DND-41 (cell line): ENCODE measurements around the gene ZNF845.
"Not testable (repeated sequence)": the region's sequence is repeated elsewhere in the genome, so short reads cannot be mapped to it uniquely, and the experiment has no call there.

Experiments used
- CTCF ChIP-seq: IDR thresholded peaks from 2 replicates; pipeline ENCODE4 v1.5.1; 2012; ENCODE audit warnings: borderline replicate concordance, low read length, moderate library complexity, mild to moderate bottlenecking; ENCODE audit not compliant: poor library complexity, severe bottlenecking; ENCODE audit errors: extremely low read depth
- EZH2 ChIP-seq: IDR thresholded peaks from 3 replicates; pipeline ENCODE4 v1.6.1; 2012; ENCODE audit warnings: borderline replicate concordance, low read depth, mild to moderate bottlenecking, moderate library complexity, low read length, inconsistent platforms; ENCODE audit not compliant: severe bottlenecking

- not testable (repeated sequence) for TF ChIP-seq EZH2, CTCF
These were observed 32.2 kb upstream of the ZNF845 start for GRCh38 chr19:53301341-53301740.
